SK-N-SH (cell line): ENCODE measurements around the gene FBXO27. TPM values are rescaled to one million over a fixed set of nuclear protein-coding genes. Genes with fewer than 3 reads are reported as not detected.
A peak's percentile ranks its signal among the peaks of the same experiment; 100 is the strongest.

Experiments
- CTCF ChIA-PET: fragments of 300-600, 350-600 bp; formaldehyde crosslinking; extraction: SDS; loops from one replicate; lab custom pipeline; 2021; lab: Yijun Ruan, JAX
- POLR2A ChIA-PET: fragments of 350-600 bp; sonication (Branson Sonifier 250); formaldehyde crosslinking; extraction: SDS; loops from one replicate; lab custom pipeline; 2020; ENCODE audit warnings: antibody characterized with exemption, inconsistent platforms; lab: Yijun Ruan, JAX
- DNase-seq: peaks from one replicate; pipeline ENCODE4 v3.0.0; 2012
- H2AFZ ChIP-seq: fragments of 200-600 bp; sonication (generic); 2 replicates; pipeline ENCODE4 v1.8.1; 2016; ENCODE audit warnings: antibody characterized with exemption, mild to moderate bottlenecking, low read depth
- H3F3A ChIP-seq: fragments of 200-600 bp; sonication (generic); replicated peaks from 2 replicates; pipeline ENCODE3; 2016; ENCODE audit warnings: antibody characterized with exemption, mild to moderate bottlenecking; ENCODE audit not compliant: insufficient read depth
- H3K27ac ChIP-seq, 2 experiments: fragments of 200-500 bp in 1 of 2; fragments of 200-600 bp in 1 of 2; sonication (Bioruptor generic) in 1 of 2; sonication (generic), shearing (Covaris generic) in 1 of 2; 2 replicates each; pipeline versions ENCODE4 v1.5.1 to v1.6.1; 2014 to 2016; ENCODE audit warnings: low read depth in 2 of 2, inconsistent platforms in 1 of 2, low read length in 1 of 2, mild to moderate bottlenecking in 1 of 2, mixed read lengths in 1 of 2
- H3K27me3 ChIP-seq: fragments of 200-600 bp; sonication (generic), shearing (Covaris generic); 2 replicates; pipeline ENCODE4 v1.6.1; 2016; ENCODE audit warnings: mixed run types; ENCODE audit not compliant: insufficient read depth
- H3K36me3 ChIP-seq, 2 experiments: fragments of 200-500 bp in 1 of 2; fragments of 200-600 bp in 1 of 2; sonication (Bioruptor generic) in 1 of 2; sonication (generic) in 1 of 2; replicated peaks in 1 of 2; 2 replicates each; pipeline versions ENCODE3 to v1.5.1; 2014 to 2016; ENCODE audit warnings: low read length in 1 of 2, mild to moderate bottlenecking in 1 of 2; ENCODE audit not compliant: insufficient read depth in 2 of 2, control insufficient read depth in 1 of 2
- H3K4me1 ChIP-seq, 2 experiments: fragments of 200-500 bp in 1 of 2; fragments of 200-600 bp in 1 of 2; sonication (Bioruptor generic) in 1 of 2; sonication (generic), shearing (Covaris generic) in 1 of 2; 2 replicates each; pipeline versions ENCODE4 v1.5.1 to v1.6.1; 2014 to 2016; ENCODE audit warnings: low read depth in 1 of 2, low read length in 1 of 2, mixed run types in 1 of 2; ENCODE audit not compliant: insufficient read depth in 2 of 2, control insufficient read depth in 1 of 2
- H3K4me2 ChIP-seq: fragments of 200-600 bp; sonication (generic), shearing (Covaris generic); 2 replicates; pipeline ENCODE4 v1.6.1; 2017; ENCODE audit warnings: mixed run types
- H3K4me3 ChIP-seq, 2 experiments: fragments of 200-500 bp in 1 of 2; fragments of 200-600 bp in 1 of 2; sonication (Bioruptor generic) in 1 of 2; sonication (generic), shearing (Covaris generic) in 1 of 2; 2 replicates each; pipeline versions ENCODE4 v1.5.1 to v1.8.1; 2014 to 2016; ENCODE audit warnings: low read depth in 2 of 2, inconsistent platforms in 1 of 2, low read length in 1 of 2, mild to moderate bottlenecking in 1 of 2, mixed read lengths in 1 of 2, moderate library complexity in 1 of 2
- H3K79me2 ChIP-seq: fragments of 200-600 bp; sonication (generic); 2 replicates; pipeline ENCODE4 v1.8.1; 2017; ENCODE audit warnings: mild to moderate bottlenecking; ENCODE audit not compliant: insufficient read depth
- H3K9ac ChIP-seq: fragments of 200-600 bp; sonication (generic); 2 replicates; pipeline ENCODE4 v1.6.1; 2017; ENCODE audit warnings: mixed run types
- H3K9me2 ChIP-seq: fragments of 200-600 bp; sonication (generic); 2 replicates; pipeline ENCODE4 v1.6.1; 2017; ENCODE audit warnings: mixed run types
- H3K9me3 ChIP-seq: fragments of 200-600 bp; sonication (generic); 2 replicates; pipeline ENCODE4 v1.6.1; 2017; ENCODE audit warnings: mixed run types, mild to moderate bottlenecking, moderate library complexity
- H4K20me1 ChIP-seq: fragments of 200-600 bp; sonication (generic); 2 replicates; pipeline ENCODE4 v1.6.1; 2017; ENCODE audit warnings: mild to moderate bottlenecking, mixed run types; ENCODE audit not compliant: insufficient read depth
- ELF1 ChIP-seq: IDR thresholded peaks from 2 replicates; pipeline ENCODE4 v1.4.0; 2012
- GABPA ChIP-seq: IDR thresholded peaks from 2 replicates; pipeline ENCODE4 v1.4.0; 2012; ENCODE audit warnings: low read depth, mild to moderate bottlenecking
- GATA2 ChIP-seq: sonication (generic); formaldehyde crosslinking; IDR thresholded peaks from 2 replicates; pipeline ENCODE4 v1.5.0; 2020; ENCODE audit warnings: mild to moderate bottlenecking, missing genetic modification reagents
- IRF3 ChIP-seq: fragments of 150-350 bp; IDR thresholded peaks from 2 replicates; pipeline ENCODE4 v1.6.1; 2016; ENCODE audit warnings: mild to moderate bottlenecking, low read depth, low read length
- MEF2A ChIP-seq: IDR thresholded peaks from 2 replicates; pipeline ENCODE4 v1.4.0; 2012; ENCODE audit warnings: low read depth, borderline replicate concordance
- NFIC ChIP-seq: IDR thresholded peaks from 2 replicates; pipeline ENCODE4 v1.4.0; 2012; ENCODE audit warnings: borderline replicate concordance
- POLR2AphosphoS5 ChIP-seq: IDR thresholded peaks from 2 replicates; pipeline ENCODE4 v1.6.1; 2012; ENCODE audit warnings: low read depth, low read length
- RFX5 ChIP-seq: IDR thresholded peaks from 2 replicates; pipeline ENCODE4 v1.6.1; 2012; ENCODE audit warnings: mild to moderate bottlenecking, improper control_type of control experiment, low read length
- SIN3A ChIP-seq: IDR thresholded peaks from 2 replicates; pipeline ENCODE4 v1.6.1; 2012; ENCODE audit warnings: low read depth, mild to moderate bottlenecking, low read length, moderate library complexity, borderline replicate concordance
- TEAD4 ChIP-seq: IDR thresholded peaks from 2 replicates; pipeline ENCODE4 v1.4.0; 2012; ENCODE audit warnings: mild to moderate bottlenecking, borderline replicate concordance; ENCODE audit not compliant: insufficient read depth
- WGBS: methylation state at CpG from one replicate; pipeline ENCODE4 v1.1.6; 2017; ENCODE audit warnings: low lambda C conversion rate; 5-methylcytosine and 5-hydroxymethylcytosine counted together
- polyA plus RNA-seq, 3 experiments: library from polyadenylated mRNA; depleted of rRNA; stranded (reverse); fragments of >200 nt; gene quantifications; 2 replicates each; pipeline ENCODE4 v1.2.3, GENCODE V29; 2012
- TF ChIP-seq, protein P1 (sequence below): fragments of 200-600 bp; sonication (generic); IDR thresholded peaks from 2 replicates; pipeline ENCODE4 v1.6.1; 2017; ENCODE audit warnings: antibody characterized with exemption, mild to moderate bottlenecking, moderate library complexity
- TF ChIP-seq, protein P2 (sequence below): IDR thresholded peaks from 2 replicates; pipeline ENCODE4 v1.6.1; 2012; ENCODE audit warnings: mild to moderate bottlenecking, low read depth, low read length, moderate library complexity
- TF ChIP-seq, protein P3 (sequence below): IDR thresholded peaks from 2 replicates; pipeline ENCODE4 v1.4.0; 2012; ENCODE audit warnings: low read depth

FBXO27 gene
- polyA plus RNA-seq, 1 of the 3 experiments (the other 2 are of a cell fraction): 5.8 TPM

DNA sequence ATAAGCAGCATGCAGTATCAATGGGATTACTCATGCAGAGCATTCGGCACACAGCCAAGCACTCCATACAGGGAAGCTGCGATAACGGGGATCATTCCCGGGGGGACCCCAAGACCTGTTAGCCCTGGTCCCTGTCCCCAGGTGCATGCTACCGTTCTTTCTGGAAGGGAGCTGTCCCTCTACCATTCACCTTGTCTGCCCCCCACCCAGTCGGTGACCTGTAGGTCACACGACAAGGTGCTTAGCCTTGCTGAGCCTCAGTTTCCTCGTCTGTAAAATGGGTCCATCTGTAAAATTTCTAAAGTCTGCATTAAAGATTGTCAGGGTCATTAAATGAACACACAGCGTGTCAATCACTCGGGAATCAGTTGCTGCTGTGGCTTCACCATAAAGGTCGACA, 45.0 kb upstream of the FBXO27 start:
- H3K4me3 ChIP-seq: no peak overlapping the region
- H3F3A ChIP-seq: peaks cover 33% of the 10 kb centered on the region
- no peaks in the 10 kb centered on the region for H3K9me2 ChIP-seq
- POLR2A ChIA-PET: no interaction called here
- no peaks in the 10 kb centered on the region for H3K79me2 ChIP-seq
- H3K4me1 ChIP-seq: peaks cover 0 to 18% of the 10 kb centered on the region in 2 experiments; a peak in 1 of 4 replicates
- CTCF ChIA-PET: interaction anchor here (1.5 kb wide), 1 partner anchor 13 kb away, joined by 3 read pairs; no protein-coding TSS in a partner anchor
- no peaks in the 10 kb centered on the region for H4K20me1 ChIP-seq
- no peak overlapping the region for H3K9ac ChIP-seq
- no peak overlapping the region for H3K4me2 ChIP-seq
- TF ChIP-seq RFX5 (no peak), ELF1 (no peak), MEF2A (no peak), IRF3 (no peak), SIN3A (no peak)
- TF ChIP-seq, protein P1, sequence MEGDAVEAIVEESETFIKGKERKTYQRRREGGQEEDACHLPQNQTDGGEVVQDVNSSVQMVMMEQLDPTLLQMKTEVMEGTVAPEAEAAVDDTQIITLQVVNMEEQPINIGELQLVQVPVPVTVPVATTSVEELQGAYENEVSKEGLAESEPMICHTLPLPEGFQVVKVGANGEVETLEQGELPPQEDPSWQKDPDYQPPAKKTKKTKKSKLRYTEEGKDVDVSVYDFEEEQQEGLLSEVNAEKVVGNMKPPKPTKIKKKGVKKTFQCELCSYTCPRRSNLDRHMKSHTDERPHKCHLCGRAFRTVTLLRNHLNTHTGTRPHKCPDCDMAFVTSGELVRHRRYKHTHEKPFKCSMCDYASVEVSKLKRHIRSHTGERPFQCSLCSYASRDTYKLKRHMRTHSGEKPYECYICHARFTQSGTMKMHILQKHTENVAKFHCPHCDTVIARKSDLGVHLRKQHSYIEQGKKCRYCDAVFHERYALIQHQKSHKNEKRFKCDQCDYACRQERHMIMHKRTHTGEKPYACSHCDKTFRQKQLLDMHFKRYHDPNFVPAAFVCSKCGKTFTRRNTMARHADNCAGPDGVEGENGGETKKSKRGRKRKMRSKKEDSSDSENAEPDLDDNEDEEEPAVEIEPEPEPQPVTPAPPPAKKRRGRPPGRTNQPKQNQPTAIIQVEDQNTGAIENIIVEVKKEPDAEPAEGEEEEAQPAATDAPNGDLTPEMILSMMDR: no peak
- TF ChIP-seq, all 33 proteins: peak for 0
- DNase-seq: no peak
- H3K9me3 ChIP-seq: no peaks in the 10 kb centered on the region
- H3K27ac ChIP-seq: no peak overlapping the region
- no peaks in the 10 kb centered on the region for H3K27me3 ChIP-seq
- no peaks in the 10 kb centered on the region for H3K36me3 ChIP-seq
- WGBS: 48% methylated on average over 11 of the region's 11 CpGs
- H2AFZ ChIP-seq: no peak overlapping the region

DNA sequence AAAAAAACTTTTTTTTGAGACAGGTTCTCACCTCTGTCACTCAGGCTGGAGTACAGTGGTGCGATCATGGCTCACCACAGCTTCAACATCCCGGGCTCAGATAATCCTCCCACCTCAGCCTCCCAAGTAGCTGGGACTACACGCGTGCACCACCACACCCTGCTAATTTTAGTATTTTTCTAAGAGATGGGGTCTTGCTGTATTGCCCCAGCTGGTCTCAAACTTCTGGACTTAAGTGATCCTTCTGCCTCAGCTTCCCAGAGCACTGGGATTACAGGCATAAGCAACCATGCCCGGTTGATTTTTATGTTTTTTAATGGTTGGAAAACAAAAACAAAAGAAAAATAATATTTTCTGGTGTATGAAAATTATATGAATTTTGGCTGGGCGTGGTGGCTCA, 42.6 kb upstream of the FBXO27 start:
- Histone ChIP-seq H3F3A (peaks cover 27% of the 10 kb centered on the region), H3K9me2 (no peaks in the 10 kb centered on the region), H3K79me2 (no peaks in the 10 kb centered on the region), H4K20me1 (no peaks in the 10 kb centered on the region), H3K9ac (no peak overlapping the region), H3K4me1 (peaks cover 0 to 18% of the 10 kb centered on the region in 2 experiments; a peak in 1 of 4 replicates), H3K36me3 (no peaks in the 10 kb centered on the region), H3K4me2 (no peak overlapping the region; the same call in 1 of the 2 replicates), H3K27me3 (no peaks in the 10 kb centered on the region), H2AFZ (no peak overlapping the region), H3K4me3 (no peak overlapping the region), H3K9me3 (no peaks in the 10 kb centered on the region), H3K27ac (peak overlapping the region in 1 of 2 experiments; percentile 84; a peak in 2 of 4 replicates)
- DNase-seq: no peak
- POLR2A ChIA-PET: no interaction called here
- 84% methylated on average over 6 of the region's 6 CpGs for WGBS
- CTCF ChIA-PET: interaction anchor here (1.0 kb wide), 1 partner anchor 21 kb away, joined by 3 read pairs; no protein-coding TSS in a partner anchor
- TF ChIP-seq, protein P1: no peak
- TF ChIP-seq, protein P2, sequence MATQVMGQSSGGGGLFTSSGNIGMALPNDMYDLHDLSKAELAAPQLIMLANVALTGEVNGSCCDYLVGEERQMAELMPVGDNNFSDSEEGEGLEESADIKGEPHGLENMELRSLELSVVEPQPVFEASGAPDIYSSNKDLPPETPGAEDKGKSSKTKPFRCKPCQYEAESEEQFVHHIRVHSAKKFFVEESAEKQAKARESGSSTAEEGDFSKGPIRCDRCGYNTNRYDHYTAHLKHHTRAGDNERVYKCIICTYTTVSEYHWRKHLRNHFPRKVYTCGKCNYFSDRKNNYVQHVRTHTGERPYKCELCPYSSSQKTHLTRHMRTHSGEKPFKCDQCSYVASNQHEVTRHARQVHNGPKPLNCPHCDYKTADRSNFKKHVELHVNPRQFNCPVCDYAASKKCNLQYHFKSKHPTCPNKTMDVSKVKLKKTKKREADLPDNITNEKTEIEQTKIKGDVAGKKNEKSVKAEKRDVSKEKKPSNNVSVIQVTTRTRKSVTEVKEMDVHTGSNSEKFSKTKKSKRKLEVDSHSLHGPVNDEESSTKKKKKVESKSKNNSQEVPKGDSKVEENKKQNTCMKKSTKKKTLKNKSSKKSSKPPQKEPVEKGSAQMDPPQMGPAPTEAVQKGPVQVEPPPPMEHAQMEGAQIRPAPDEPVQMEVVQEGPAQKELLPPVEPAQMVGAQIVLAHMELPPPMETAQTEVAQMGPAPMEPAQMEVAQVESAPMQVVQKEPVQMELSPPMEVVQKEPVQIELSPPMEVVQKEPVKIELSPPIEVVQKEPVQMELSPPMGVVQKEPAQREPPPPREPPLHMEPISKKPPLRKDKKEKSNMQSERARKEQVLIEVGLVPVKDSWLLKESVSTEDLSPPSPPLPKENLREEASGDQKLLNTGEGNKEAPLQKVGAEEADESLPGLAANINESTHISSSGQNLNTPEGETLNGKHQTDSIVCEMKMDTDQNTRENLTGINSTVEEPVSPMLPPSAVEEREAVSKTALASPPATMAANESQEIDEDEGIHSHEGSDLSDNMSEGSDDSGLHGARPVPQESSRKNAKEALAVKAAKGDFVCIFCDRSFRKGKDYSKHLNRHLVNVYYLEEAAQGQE: no peak
- TF ChIP-seq ELF1: no peak
- no peak for TF ChIP-seq NFIC
- no peak for TF ChIP-seq GATA2
- TF ChIP-seq GABPA: no peak
- TF ChIP-seq TEAD4: no peak
- TF ChIP-seq SIN3A: no peak
- no peak for TF ChIP-seq MEF2A
- TF ChIP-seq, protein P3, sequence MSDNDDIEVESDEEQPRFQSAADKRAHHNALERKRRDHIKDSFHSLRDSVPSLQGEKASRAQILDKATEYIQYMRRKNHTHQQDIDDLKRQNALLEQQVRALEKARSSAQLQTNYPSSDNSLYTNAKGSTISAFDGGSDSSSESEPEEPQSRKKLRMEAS: no peak
- no peak for TF ChIP-seq POLR2AphosphoS5
